HPDE6-E6E7 (cell line): ENCODE data around the gene COPS7B.
"Not testable (repeated sequence)": the region's sequence is repeated elsewhere in the genome, so short reads cannot be mapped to it uniquely, and the experiment has no call there.

ENCODE experiments used
- DNase-seq: peaks from one replicate; pipeline ENCODE4 v3.0.0; 2011; ENCODE audit warnings: missing footprints; ENCODE audit errors: extremely low spot score

Gene COPS7B

GRCh38 chr2:231786177-231786916, at the start of gene COPS7B:
Gene COPS7B, plus strand, starts transcription at chr2:231786445. Its CDS starts 2,126 bp downstream, at chr2:231788571.
- peak; percentile 62 for DNase-seq

- DNase-seq = no peak
Observed at GRCh38 chr2:231737761-231738160, 48.5 kb upstream of the COPS7B start.

DNA sequence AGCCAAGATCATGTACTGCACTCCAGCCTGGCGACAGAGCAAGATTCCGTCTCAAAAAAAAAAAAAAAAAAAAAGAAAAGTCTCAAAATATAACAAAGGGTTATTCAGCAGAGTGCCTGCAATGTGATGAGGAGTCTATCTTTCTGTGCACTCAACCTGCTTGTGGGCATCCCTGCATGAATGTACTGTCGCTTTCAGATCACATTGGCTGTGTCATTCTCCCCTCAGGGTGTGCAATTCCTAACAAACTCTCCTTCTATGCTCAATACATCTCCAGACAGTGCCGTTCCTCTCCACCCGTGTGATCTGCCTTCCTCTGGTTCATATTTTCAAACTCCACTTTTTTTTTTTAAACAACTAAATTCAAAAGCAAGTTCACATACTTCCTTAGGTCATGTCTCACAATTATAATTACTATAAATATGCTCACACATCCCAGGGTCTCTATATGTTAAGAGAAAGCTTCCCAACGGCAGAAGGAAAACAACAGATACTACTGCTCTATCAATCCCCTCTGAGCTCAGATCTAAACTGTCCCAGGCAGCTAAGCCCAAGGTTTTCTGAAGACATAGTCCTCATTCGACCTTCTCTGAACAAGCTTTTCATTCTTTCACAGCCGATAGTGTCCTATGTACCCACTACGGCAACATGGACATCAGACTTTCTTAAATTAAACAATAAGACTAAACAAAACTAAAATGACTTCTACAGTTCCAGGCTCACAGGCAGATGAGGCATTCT, 42.7 kb upstream of the COPS7B start:
- no peak for DNase-seq

- no peak for DNase-seq
Observed at GRCh38 chr2:231745303-231746038, 40.8 kb upstream of the COPS7B start.

GRCh38 chr2:231748153-231748896, 37.9 kb upstream of the COPS7B start:
- not testable (repeated sequence) for DNase-seq

- DNase-seq = not testable (repeated sequence)
Observed at GRCh38 chr2:231749016-231749415, 37.2 kb upstream of the COPS7B start.

DNA sequence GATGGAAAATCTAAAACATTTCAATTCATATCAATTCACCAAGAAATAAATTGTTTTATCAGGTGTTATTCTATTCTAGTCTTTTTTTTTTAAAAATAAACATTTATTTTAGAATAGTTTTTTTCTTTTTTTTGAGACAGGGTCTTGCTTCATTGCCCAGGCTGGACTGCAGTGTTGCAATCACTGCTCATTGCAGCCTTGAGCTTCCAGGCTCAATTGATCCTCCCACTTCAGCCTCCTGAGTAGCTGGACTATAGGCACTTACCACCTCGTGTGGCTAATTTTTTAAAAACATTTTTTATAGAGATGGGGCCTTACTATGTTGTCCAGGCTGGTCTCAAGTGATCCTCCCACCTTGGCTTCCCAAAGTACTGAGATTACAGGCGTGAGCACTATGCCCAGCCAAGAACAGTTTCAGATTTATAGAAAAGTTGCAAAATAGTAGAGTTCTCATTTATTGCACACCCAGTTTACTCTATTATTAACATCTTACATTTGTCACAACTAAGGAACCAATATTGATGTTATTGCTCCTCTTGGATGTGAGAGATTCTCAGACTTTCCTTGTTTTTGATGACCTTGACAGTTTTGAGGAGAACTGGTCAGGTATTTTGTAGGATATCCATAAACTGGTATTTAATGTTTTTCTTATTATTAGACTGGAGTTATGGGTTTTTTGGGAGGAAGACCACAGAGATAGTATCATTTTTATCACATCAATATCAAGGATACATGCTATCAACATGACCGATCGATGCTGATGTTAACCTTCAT, 35.0 kb upstream of the COPS7B start:
- DNase-seq = no peak

DNA sequence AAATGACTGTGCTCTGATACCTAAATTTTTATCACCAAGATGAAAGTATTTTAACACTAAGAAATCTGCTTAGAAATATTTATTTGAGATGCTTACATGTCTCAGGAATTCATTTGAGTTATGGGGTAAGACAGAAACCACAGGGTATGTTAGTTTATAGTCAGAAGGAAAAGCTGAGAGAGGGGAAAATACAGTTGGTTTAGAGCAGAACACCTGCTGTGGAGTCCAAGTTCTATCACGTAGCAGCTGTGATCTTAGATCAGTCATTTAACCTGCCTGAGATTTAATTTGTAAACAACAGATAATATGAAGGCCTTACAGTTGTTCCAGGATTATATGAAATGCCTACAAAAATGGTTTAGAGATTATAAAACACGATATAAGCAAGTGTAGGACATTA, 34.2 kb upstream of the COPS7B start:
- no peak for DNase-seq

GRCh38 chr2:231761735-231762134, 24.5 kb upstream of the COPS7B start:
- DNase-seq = no peak

DNA sequence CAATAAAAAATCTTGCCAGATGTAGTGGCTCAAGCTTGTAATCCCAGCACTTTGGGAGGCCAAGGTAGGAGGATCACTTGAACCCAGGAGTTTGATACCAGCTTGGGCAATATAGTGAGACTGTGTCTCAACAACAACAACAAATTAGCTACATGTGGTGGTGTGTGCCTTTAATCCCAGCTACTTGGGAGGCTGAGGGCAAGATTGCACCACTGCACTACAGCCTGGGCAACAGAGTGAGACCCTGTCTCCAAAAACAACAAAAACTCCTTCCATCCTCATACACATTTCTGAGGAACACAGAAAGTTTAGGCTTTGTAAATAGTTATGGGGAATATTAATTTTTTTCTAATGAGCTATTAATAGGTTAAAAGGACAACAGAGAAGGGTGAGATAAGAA, 22.1 kb upstream of the COPS7B start:
- no peak for DNase-seq

DNA sequence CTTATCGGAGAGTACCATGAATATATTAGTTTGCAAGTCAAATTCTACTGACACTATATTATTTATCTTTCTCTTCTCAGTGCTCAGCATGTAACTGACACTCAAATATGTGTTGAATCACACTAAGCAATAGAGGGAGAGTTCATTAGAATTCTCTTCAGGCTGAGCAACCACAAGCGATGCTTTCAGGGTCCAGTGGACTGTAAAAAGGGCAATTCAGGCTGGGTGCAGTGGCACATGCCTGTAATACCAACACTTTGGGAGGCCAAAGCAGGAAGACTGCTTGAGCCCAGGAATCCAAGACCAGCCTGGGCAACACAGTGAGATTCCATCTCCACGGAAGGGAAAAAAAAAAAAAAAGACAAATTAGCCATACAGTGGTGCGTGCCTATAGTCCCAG, 21.5 kb upstream of the COPS7B start:
- DNase-seq = no peak

- no peak for DNase-seq
Observed at GRCh38 chr2:231765496-231765929, 20.7 kb upstream of the COPS7B start.

GRCh38 chr2:231769170-231770136, 16.8 kb upstream of the COPS7B start:
- DNase-seq = no peak

GRCh38 chr2:231780123-231780908, 5.9 kb upstream of the COPS7B start:
- peak; percentile 34 for DNase-seq

GRCh38 chr2:231780909-231781797, 5.1 kb upstream of the COPS7B start, which contains the start of gene PDE6D:
Gene PDE6D, minus strand, starts transcription at chr2:231781282. Its CDS starts 168 bp downstream, at chr2:231781114.
- DNase-seq = peak; percentile 100

DNA sequence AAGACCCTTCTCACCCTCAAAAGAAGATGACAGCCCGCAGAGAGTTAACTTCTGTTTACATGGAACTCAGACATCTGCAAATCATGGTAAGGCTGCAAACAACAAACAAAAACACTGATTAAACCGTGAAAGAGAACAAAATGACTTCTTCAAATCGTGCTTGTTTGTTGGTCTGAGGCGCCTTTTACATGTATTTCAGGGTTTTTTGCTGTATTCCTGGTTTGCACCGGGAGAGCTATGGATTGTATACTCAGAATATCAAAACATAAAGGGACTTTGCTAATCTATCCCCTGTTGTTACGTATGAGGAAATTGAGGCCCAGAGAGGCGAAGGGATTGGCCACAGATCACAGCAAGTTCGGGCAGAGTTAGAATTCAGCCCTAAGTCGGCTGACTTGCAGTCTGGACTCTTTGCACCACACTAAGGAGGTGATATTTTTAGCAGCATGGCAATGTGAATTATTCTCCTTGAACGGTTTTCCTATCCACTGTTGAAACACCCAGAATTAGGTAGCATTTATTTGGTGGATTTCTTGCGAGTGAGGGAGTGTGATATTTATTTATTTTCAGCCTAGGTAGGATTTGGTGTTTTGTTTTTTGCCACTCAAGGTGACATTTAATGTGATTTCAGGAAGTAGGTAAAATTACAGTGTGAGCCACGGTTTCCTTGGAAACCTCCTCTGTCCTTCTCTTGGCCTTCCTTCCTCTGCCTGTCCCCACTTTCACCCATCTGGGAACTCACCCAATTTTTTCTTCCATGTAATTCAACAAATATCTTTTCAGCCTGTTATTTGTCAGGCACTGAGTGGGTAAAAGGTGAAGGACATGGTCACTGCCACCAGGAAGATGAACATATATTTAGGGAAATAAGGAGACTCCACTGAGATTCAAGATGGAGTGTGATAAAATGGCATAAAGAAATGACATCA, 4.2 kb upstream of the COPS7B start:
- peak; percentile 51 for DNase-seq

DNA sequence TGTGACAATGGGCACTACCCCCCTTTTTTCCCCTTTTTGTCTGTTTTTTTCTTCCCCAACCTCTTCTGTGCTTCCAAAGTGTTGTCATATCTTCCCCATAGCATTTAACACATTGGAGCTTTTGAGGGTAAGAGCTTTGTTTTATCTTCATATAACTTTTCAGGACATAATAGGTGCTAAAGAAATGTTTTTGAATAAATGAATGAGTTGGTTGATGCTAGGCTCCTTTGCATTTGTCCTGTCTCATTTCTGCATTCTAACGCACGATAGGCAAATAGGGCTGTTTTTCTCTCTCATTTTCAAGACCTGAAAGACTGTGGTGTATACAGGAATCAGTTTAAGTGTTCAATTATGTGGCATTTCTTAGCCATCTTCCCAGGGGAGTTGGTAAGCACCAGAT, 832 bp upstream of the COPS7B start:
- DNase-seq = no peak
